B cell (primary cell): ENCODE measurements around the gene SELENOI. TPM values are rescaled to one million over a fixed set of nuclear protein-coding genes. Genes with fewer than 3 reads are reported as not detected.

Experiments
- ATAC-seq: fragments of 200-7000 bp; cut with Tn5 transposase; one replicate; pipeline ENCODE4 v1.10.0; 2021; ENCODE audit warnings: low read depth, mild to moderate bottlenecking, moderate number of reproducible peaks, moderate library complexity
- CTCF ChIA-PET: fragments of 350-600 bp; sonication (Branson Sonifier 250); formaldehyde crosslinking; loops from one replicate; lab custom pipeline; 2021; ENCODE audit warnings: antibody characterized with exemption, inconsistent platforms; lab: Charles Lee
- POLR2A ChIA-PET: fragments of 350-600 bp; sonication (Branson Sonifier 250); formaldehyde crosslinking; loops from one replicate; lab custom pipeline; 2021; ENCODE audit warnings: antibody characterized with exemption; lab: Charles Lee
- DNase-seq: peaks from one replicate; pipeline ENCODE4 v3.0.0; 2013
- H2AFZ ChIP-seq: 2 replicates; pipeline ENCODE4 v1.6.1; 2012; ENCODE audit warnings: mild to moderate bottlenecking, low read depth, low read length; ENCODE audit not compliant: insufficient read depth, poor library complexity, severe bottlenecking
- H3K27ac ChIP-seq, 2 donors: 1 replicate in 1 of 2; 2 replicates in 1 of 2; pipeline ENCODE4 v1.5.1; 2012 to 2013; ENCODE audit warnings: low read length in 2 of 2, mild to moderate bottlenecking in 2 of 2, moderate library complexity in 1 of 2
- H3K27me3 ChIP-seq, 4 experiments: fragments of 200-600 bp in 1 of 4; sonication (generic) in 1 of 4; replicated peaks in 1 of 4; 1 replicate in 2 of 4; 2 replicates in 2 of 4; pipeline versions ENCODE4 v1.6.1 to v1.7.0; 2013 to 2016; ENCODE audit warnings: low read length in 3 of 4, mild to moderate bottlenecking in 2 of 4, mixed read lengths in 1 of 4, moderate library complexity in 1 of 4; ENCODE audit not compliant: insufficient read depth in 4 of 4, control insufficient read depth in 3 of 4; ENCODE audit errors: control extremely low read depth in 1 of 4
- H3K36me3 ChIP-seq, 2 experiments: replicated peaks in 1 of 2; 1 replicate in 1 of 2; 2 replicates in 1 of 2; pipeline versions ENCODE4 v1.6.1 to v1.7.1; 2013; ENCODE audit warnings: low read length in 1 of 2; ENCODE audit not compliant: insufficient read depth in 2 of 2, control insufficient read depth in 1 of 2; ENCODE audit errors: control extremely low read depth in 1 of 2, extremely low read depth in 1 of 2
- H3K4me1 ChIP-seq, 2 donors: fragments of 200-600 bp in 1 of 2; sonication (generic) in 1 of 2; 1 replicate in 1 of 2; 2 replicates in 1 of 2; pipeline versions ENCODE4 v1.5.1 to v1.6.1; 2013 to 2017; ENCODE audit warnings: low read length in 2 of 2; ENCODE audit not compliant: control insufficient read depth in 2 of 2, insufficient read depth in 2 of 2
- H3K4me2 ChIP-seq: replicated peaks from 2 replicates; pipeline ENCODE3; 2012; ENCODE audit warnings: mild to moderate bottlenecking, low read depth, low read length; ENCODE audit not compliant: poor library complexity, severe bottlenecking
- H3K4me3 ChIP-seq, 5 experiments: fragments of 200-600 bp in 1 of 5; sonication (generic) in 1 of 5; 1 replicate in 3 of 5; 2 replicates in 2 of 5; pipeline versions ENCODE4 v1.5.1 to v1.7.0; 2011 to 2016; ENCODE audit warnings: low read length in 4 of 5, mild to moderate bottlenecking in 4 of 5, low read depth in 2 of 5, control low read depth in 1 of 5, moderate library complexity in 1 of 5; ENCODE audit not compliant: insufficient read depth in 1 of 5; ENCODE audit errors: control extremely low read depth in 1 of 5, extremely low read depth in 1 of 5
- H3K79me2 ChIP-seq: fragments of 200-600 bp; sonication (generic); one replicate; pipeline ENCODE4 v1.6.0; 2016; ENCODE audit warnings: low read length; ENCODE audit not compliant: control insufficient read depth, insufficient read depth
- H3K9ac ChIP-seq: fragments of 200-600 bp; sonication (generic); 2 replicates; pipeline ENCODE4 v1.6.1; 2017; ENCODE audit warnings: mild to moderate bottlenecking, low read length, moderate library complexity
- H3K9me3 ChIP-seq, 3 donors: one replicate each; pipeline versions ENCODE4 v1.6.1 to v1.7.1; 2013; ENCODE audit warnings: low read length in 2 of 3; ENCODE audit not compliant: control insufficient read depth in 2 of 3, insufficient read depth in 1 of 3; ENCODE audit errors: control extremely low read depth in 1 of 3
- H4K20me1 ChIP-seq: 2 replicates; pipeline ENCODE4 v1.6.0; 2012; ENCODE audit warnings: mild to moderate bottlenecking, low read length; ENCODE audit not compliant: insufficient read depth, control insufficient read depth, poor library complexity, severe bottlenecking
- H3K27ac Mint-ChIP-seq: one replicate; pipeline ENCODE4 v1.8.0; 2021; ENCODE audit warnings: mixed read lengths
- H3K27me3 Mint-ChIP-seq: one replicate; pipeline ENCODE4 v1.8.0; 2021; ENCODE audit warnings: mixed read lengths
- H3K4me1 Mint-ChIP-seq: one replicate; pipeline ENCODE4 v1.8.0; 2021; ENCODE audit warnings: mixed read lengths
- H3K4me3 Mint-ChIP-seq: one replicate; pipeline ENCODE4 v1.8.0; 2021; ENCODE audit warnings: mixed read lengths
- H3K9me3 Mint-ChIP-seq: one replicate; pipeline ENCODE4 v1.8.0; 2022; ENCODE audit warnings: mixed read lengths; ENCODE audit not compliant: insufficient read depth
- CTCF ChIP-seq: fragments of 200-600 bp; IDR thresholded peaks from one replicate; pipeline ENCODE4 v1.8.0; 2022; ENCODE audit warnings: antibody characterized with exemption, mild to moderate bottlenecking
- EZH2 ChIP-seq: IDR thresholded peaks from 2 replicates; pipeline ENCODE4 v1.6.1; 2012; ENCODE audit warnings: borderline replicate concordance, low read depth, mild to moderate bottlenecking, moderate library complexity, low read length; ENCODE audit not compliant: insufficient read depth, poor library complexity, severe bottlenecking
- WGBS: methylation state at CpG from one replicate; pipeline ENCODE4 v1.1.5; 2013; ENCODE audit warnings: missing lambda C conversion rate; ENCODE audit not compliant: insufficient coverage; 5-methylcytosine and 5-hydroxymethylcytosine counted together
- intact Hi-C: fragments of 100-400 bp; cut with micrococcal nuclease; formaldehyde crosslinking; loops from one replicate; pipeline ENCODE4 v1.10.0; 2022
- polyA plus RNA-seq: library from polyadenylated mRNA; depleted of rRNA; stranded (reverse); fragments of >200 nt; gene quantifications from 2 replicates; pipeline ENCODE4 v1.2.3, GENCODE V29; 2012
- total RNA-seq, 2 donors: library from RNA; stranded (reverse); fragments of 120-200 nt in 1 of 2; gene quantifications; 1 replicate in 1 of 2; 2 replicates in 1 of 2; pipeline versions ENCODE4 v1.2.3 to v1.2.4, GENCODE V29; 2013 to 2022

Gene SELENOI
- total and polyA plus RNA-seq, 2 donors (not counting 1 experiment from before 2014, with no cell fraction given) = 3.4 to 20.1 TPM

GRCh38 chr2:26340831-26341230, 5.1 kb upstream of the SELENOI start:
- CTCF ChIA-PET = no interaction called here
- Histone ChIP-seq H4K20me1 (no peaks in the 10 kb centered on the region), H3K4me2 (no peak overlapping the region), H3K9me3 (no peaks in the 10 kb centered on the region), H3K9ac (no peak overlapping the region), H3K27me3 (no peaks in the 10 kb centered on the region), H3K4me1 (peaks cover 9 to 11% of the 10 kb centered on the region in 2 donors), H3K4me3 (no peak overlapping the region), H3K27ac (no peak overlapping the region), H3K79me2 (peaks cover 13% of the 10 kb centered on the region), H2AFZ (no peak overlapping the region), H3K36me3 (no peaks in the 10 kb centered on the region)
- no peak for ATAC-seq
- H3K4me1 Mint-ChIP-seq = peaks cover 12% of the 10 kb centered on the region
- no peak for DNase-seq
- intact Hi-C loops = no loop called here
- H3K27ac Mint-ChIP-seq = no peak overlapping the region
- no peaks in the 10 kb centered on the region for H3K9me3 Mint-ChIP-seq
- POLR2A ChIA-PET = no interaction called here
- H3K4me3 Mint-ChIP-seq = no peak overlapping the region
- WGBS = 20% methylated on average over 1 of the region's 3 CpGs
- no peaks in the 10 kb centered on the region for H3K27me3 Mint-ChIP-seq
- TF ChIP-seq CTCF = no peak
- TF ChIP-seq EZH2 = no peak

GRCh38 chr2:26344581-26345282, 1.2 kb upstream of the SELENOI start:
- no peak for ATAC-seq
- Mint-ChIP-seq H3K4me1 (peaks cover 32% of the 10 kb centered on the region), H3K9me3 (no peaks in the 10 kb centered on the region), H3K27ac (peak overlapping the region; percentile 99), H3K4me3 (peak overlapping the region; percentile 100), H3K27me3 (no peaks in the 10 kb centered on the region)
- ChIA-PET POLR2A (interaction anchor here (0.5 to 2.1 kb wide), 4 partner anchors 45 to 660 kb away, joined by 3 to 10 read pairs (median 8); partner anchors contain the start of genes HADHA and HADHB), CTCF (interaction anchor here (2.6 kb wide), 1 partner anchor 14 kb away, joined by 12 read pairs; no protein-coding TSS in a partner anchor)
- Histone ChIP-seq H3K9me3 (no peaks in the 10 kb centered on the region), H2AFZ (peak overlapping the region; percentile 88), H3K27ac (peak overlapping the region; percentile 82 to 90), H4K20me1 (no peaks in the 10 kb centered on the region), H3K36me3 (no peaks in the 10 kb centered on the region), H3K9ac (peak overlapping the region; percentile 84), H3K27me3 (no peaks in the 10 kb centered on the region), H3K4me3 (peak overlapping the region; percentile 64 to 95 (median 86)), H3K79me2 (peaks cover 34% of the 10 kb centered on the region), H3K4me2 (peak overlapping the region; percentile 88), H3K4me1 (peaks cover 18 to 20% of the 10 kb centered on the region in 2 donors)
- 97% methylated on average over 6 of the region's 17 CpGs for WGBS
- DNase-seq = peak; percentile 17
- intact Hi-C loops = loop anchor here (1.0 to 5.0 kb wide), 5 partner anchors 14 to 1372 kb away; partner anchors contain the start of genes ASXL2, DNAJC27, HADHA and HADHB
- TF ChIP-seq EZH2 (no peak), CTCF (no peak)
